CD4-positive, alpha-beta T cell treated with Interleukin-17A for 4 hours (primary cell): ENCODE results near the gene ENC1.
A peak's percentile ranks its signal among the peaks of the same experiment; 100 is the strongest.

ENCODE experiments used
- DNase-seq: peaks from one replicate; pipeline ENCODE4 v3.0.0-alpha.2; 2020; ENCODE audit warnings: mixed read lengths

ENC1 gene

GRCh38 chr5:74655206-74655605 lies 14.7 kb upstream of the ENC1 start:
- no peak for DNase-seq

DNA sequence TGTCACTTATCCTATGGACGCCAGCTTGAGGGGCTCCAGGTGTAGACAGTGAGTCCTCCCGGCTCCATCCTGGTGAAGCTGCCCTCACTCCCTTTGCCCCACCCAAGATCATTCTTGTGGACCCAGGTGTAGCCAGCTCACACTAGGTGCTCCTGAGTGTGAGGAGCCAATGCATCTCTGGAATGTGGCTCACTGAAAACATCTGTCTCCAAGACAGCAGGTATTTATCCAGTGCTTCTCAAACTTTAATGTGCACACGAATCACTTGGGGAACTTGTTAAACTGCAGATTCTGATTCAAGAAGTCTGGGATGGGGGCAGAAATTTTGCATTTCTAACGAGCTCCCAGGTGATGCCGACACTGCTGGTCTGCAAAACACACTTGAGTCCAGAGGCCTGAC lies 13.5 kb upstream of the ENC1 start:
- DNase-seq = no peak

DNA sequence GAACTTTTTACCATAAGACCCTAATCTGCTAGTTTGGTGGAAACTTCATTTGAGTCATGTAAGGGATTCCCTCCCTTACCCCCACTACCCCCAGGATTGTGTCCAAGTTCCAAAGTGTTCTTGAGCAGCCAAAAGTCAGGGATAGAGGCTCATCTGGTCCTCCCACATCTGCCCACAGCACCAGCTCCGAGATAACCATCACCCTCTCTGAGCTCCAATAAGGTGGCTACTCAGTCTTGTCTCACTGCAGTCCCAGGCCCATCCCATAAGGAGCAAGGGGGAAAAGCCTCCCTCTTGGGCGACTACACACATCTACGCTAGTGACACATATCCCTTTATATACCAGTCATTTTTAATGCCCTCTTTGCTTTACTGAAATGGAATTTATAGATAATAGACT lies 12.0 kb upstream of the ENC1 start:
- DNase-seq = no peak

DNA sequence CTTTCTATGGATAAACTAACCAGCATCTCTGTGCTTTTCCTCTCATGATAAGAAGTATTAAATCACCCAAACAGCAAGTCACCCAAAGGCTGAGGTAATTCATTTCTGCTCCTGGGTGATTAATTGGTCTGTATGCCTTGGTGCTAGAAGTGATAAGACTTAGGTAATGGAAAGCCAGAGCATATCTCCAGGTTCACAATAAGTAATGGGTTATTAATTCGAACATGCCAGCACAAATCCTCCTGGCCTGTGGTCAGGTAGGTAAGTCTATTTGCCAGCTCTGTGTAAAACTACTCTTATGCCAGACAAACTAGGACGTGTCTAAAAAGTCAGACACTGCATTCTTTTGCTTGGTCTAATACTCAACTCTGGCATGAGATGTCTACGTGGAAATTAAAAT lies 11.2 kb upstream of the ENC1 start:
- no peak for DNase-seq

GRCh38 chr5:74649421-74649973 lies 9.0 kb upstream of the ENC1 start:
- no peak for DNase-seq

DNA sequence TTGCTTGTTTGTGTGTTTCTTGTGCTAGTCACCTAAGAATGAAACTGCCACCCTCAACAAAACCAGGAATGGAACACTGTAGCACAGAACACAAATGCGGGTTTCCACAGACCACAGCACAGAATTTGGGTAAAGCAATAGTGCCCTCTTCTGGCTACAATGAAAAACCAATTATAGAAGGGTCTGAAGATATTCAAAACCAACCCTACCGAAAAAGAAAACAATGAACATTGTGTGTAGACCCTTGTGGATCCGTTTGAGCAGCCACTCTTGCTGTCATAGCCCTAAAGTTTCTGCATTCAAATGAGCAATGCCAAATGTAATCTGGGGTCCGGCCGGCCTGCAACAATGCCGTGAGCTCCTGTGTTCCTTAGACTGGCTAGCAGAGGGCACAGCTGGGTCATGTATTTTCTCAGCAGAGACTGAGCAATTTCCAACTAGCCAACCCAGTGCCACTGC lies 8.3 kb upstream of the ENC1 start:
- peak; percentile 35 for DNase-seq

- no peak for DNase-seq
Observed at GRCh38 chr5:74647096-74647495, 6.6 kb upstream of the ENC1 start.

DNA sequence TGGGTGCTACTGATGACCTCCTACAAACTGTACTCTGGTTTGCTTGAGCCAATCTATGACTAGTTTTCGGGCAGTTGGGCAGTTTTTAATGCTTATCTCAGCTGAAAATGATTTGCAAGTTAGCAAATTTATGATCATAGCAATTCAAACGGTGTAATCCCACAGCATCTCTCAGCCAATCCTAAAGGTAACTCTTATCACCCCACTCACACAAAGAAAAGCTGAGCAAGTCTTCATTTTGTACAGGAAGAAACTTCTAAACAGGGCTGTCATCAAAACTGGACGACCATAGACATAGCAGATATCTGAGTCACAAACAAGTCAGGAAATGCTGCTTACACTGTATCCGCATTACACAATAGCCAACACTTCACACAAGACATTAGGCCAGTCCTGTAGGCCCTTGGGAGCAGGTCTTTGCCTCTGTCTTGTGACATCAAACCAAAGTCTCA lies 2.6 kb upstream of the ENC1 start:
- no peak for DNase-seq

DNA sequence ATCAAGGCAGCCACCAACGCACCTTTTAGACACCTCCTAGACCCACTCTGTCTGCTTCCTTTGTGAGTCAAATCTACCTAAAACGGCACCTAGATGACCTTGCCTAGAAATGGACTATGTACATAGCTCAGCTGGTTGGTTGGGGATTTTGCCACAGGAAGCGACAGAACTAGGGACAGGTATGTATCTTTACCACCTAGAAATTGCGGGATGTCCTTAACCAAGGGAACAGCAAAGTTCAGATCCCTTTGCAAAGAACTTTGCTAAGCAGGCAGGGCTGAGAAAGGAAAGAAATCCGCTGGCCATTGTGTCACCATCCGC lies 2.0 kb upstream of the ENC1 start:
- DNase-seq = no peak

GRCh38 chr5:74641735-74642542 lies 1.4 kb upstream of the ENC1 start:
- peak; percentile 32 for DNase-seq

GRCh38 chr5:74640954-74641734 lies 616 bp upstream of the ENC1 start:
- DNase-seq = peak; percentile 47

GRCh38 chr5:74639807-74640449 lies 600 bp downstream of the ENC1 start:
- DNase-seq = peak; percentile 46

DNA sequence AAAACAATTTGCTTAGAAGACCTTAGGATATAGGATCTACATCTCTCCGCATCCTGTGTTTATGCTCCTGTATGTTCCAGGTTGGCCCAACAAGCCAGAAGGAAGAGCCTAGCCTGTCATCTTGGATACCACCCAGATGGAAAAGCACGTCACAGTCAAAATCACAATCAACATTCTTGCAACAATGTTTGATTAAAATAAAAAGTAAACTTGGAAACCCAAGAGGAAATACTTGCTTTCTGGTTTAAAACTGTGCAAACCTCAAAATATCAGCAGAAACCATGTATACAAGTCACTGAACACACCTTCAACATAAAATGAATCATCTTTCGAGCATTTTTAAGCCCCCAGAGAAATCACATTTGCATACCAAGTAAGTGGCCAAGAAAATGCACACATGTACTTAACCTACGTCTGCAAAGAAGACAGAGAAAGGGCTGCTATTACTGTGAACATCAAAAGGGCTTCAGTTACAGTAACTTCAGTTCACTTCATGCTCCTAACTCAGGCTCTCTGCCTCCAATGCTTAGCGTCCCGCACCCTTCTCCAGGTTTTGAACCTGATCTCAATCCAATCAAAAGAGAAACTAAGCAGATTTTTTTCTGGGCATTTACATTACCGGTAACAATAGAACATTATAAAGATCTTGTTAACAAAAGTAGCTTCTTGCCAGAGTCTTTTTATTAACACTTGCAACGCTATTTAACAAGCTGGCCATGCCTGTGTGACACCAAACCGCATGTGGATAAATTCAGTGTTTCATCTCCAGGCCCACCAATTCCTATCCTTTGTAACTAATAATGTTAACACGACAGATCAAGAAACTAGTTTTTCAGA lies 1.3 kb downstream of the ENC1 start:
- no peak for DNase-seq

GRCh38 chr5:74638544-74638969 lies 2.0 kb downstream of the ENC1 start:
- no peak for DNase-seq

GRCh38 chr5:74636552-74636951 lies 4.0 kb downstream of the ENC1 start:
- no peak for DNase-seq

GRCh38 chr5:74636149-74636548 lies 4.4 kb downstream of the ENC1 start:
- no peak for DNase-seq

GRCh38 chr5:74634611-74635286 lies 5.8 kb downstream of the ENC1 start:
- no peak for DNase-seq

DNA sequence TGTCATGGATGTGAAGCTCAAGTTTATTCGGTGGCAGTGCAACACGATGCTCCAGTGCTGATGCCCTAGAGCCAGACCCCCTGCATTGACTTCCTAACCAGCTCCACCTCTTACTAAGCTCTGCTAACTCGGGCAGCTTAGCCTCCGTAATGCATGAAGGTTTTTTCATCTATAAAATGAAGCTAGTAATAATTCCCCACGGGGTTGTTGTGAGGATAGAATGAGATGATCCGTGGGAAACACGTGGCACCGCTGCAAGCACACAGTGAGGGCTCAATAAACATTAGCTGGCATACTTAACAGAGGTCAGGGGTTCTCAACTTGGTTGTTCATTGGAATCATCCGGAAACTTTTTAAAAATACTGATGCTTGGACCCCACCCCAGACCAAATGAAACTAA lies 6.8 kb downstream of the ENC1 start:
- DNase-seq = no peak

DNA sequence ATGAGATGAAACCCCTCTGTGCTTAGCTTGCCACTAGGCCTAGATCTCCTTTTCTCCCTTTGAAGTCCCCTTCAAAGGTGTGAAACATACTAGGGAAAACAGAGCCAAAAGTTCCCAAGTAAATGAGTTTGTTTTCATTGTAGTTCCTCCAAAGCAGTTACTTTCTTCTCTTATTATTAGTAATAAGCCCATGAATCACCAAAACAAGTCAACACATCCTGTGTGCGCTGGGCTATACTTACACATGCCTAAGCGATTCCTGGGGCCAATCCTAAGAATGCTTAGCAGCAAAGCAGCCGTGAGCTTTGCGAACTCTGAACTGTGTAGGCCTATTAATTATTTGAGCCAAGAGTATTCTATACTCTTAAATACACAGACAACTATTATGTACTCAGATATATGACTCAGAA lies 7.6 kb downstream of the ENC1 start:
- DNase-seq = no peak

DNA sequence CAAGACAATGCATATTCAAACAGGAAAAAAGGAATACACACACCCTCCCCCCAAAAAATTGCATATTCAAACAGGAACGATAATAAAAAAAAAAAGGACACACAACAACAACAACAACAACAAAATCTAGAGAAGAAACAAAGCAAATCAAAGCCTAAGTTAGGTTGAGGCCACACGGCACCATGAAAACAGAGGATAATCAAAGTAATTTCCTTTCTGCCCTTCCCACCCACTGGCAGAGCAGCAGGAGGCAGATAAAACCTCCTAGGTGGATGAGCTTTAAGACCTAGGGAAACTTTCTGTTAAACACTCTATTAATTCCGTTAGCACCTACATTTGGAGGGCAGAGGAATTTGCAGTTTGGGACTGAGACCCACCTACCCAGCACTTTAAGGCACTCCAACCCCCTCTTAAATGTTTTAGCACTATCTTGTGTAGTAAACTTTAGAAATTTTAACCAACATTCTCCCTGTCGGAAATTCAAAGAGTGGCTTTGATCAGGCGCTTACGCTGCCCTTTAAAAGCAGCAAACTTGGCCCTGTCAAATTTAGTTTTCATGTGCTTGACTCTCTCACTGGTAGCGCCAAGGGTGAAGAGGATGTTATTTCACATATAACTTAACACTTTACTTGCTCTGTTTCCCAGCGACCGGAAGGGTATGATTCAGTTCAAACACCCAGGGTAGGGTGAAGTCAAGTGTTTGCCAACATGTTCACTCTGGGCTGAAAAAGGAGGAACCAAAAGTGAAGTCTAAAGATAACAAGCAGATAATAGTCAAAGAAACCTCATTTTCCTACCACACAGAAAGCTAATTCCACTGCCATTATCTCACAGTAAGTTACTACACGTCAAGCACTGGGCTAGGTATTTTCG lies 9.2 kb downstream of the ENC1 start:
- DNase-seq = peak; percentile 50
